Epithelial cell of esophagus (primary cell): ENCODE data around the gene RPS21.
"Not testable (repeated sequence)": the region's sequence is repeated elsewhere in the genome, so short reads cannot be mapped to it uniquely, and the experiment has no call there.

Experiments used
- DNase-seq: peaks from one replicate; pipeline ENCODE4 v3.0.0; 2010; ENCODE audit warnings: low read depth
- H3K4me3 ChIP-seq: 2 replicates; pipeline ENCODE4 v1.5.1; 2011; ENCODE audit warnings: mild to moderate bottlenecking, low read length, control low read depth
- TF ChIP-seq, protein P1 (sequence below): IDR thresholded peaks from 2 replicates; pipeline ENCODE4 v1.5.1; 2011; ENCODE audit warnings: low read depth, mild to moderate bottlenecking, low read length, control low read depth, inconsistent platforms; ENCODE audit not compliant: insufficient read depth; ENCODE audit errors: missing control alignments

Gene RPS21

DNA sequence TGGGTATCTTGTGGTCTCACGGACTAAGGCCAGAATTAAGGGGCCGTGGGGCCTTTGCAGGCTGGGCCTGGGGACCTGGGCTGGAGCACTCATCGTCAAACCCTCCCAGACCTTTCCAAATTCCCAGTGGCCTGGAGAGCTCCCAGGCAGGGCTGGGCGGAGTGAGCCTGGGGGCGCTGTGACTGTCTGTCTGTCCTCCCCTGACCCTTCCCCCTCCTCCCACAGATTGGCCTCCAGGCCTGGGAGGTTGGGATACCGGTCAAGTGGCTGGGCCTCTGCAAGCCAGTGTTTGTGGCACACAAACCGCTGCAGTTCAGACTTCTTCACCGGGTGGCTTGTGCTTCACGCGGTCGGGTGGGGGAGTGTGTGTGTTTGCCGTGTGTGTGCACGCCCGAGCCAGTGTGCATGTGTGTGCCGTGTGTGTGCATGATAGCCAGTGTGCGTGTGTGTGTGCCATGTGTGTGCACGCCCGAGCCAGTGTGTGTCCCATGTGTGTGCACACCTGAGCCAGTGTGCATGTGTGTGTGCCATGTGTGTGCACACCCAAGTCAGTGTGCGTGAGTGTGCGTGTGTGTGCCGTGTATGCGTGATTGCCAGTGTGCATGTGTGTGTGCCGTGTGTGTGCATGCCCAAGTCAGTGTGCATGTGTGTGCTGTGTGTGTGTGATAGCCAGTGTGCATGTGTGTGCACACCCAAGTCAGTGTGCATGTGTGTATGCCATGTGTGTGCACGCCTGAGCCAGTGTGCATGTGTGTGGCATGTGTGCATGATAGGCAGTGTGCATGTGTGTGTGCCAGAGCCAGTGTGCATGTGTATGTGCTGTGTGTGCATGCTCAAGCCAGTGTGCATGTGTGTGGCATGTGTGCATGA is 34.2 kb downstream of the RPS21 start:
- TF ChIP-seq, protein P1, sequence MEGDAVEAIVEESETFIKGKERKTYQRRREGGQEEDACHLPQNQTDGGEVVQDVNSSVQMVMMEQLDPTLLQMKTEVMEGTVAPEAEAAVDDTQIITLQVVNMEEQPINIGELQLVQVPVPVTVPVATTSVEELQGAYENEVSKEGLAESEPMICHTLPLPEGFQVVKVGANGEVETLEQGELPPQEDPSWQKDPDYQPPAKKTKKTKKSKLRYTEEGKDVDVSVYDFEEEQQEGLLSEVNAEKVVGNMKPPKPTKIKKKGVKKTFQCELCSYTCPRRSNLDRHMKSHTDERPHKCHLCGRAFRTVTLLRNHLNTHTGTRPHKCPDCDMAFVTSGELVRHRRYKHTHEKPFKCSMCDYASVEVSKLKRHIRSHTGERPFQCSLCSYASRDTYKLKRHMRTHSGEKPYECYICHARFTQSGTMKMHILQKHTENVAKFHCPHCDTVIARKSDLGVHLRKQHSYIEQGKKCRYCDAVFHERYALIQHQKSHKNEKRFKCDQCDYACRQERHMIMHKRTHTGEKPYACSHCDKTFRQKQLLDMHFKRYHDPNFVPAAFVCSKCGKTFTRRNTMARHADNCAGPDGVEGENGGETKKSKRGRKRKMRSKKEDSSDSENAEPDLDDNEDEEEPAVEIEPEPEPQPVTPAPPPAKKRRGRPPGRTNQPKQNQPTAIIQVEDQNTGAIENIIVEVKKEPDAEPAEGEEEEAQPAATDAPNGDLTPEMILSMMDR = no peak
- H3K4me3 ChIP-seq = no peak overlapping the region
- DNase-seq = no peak

DNA sequence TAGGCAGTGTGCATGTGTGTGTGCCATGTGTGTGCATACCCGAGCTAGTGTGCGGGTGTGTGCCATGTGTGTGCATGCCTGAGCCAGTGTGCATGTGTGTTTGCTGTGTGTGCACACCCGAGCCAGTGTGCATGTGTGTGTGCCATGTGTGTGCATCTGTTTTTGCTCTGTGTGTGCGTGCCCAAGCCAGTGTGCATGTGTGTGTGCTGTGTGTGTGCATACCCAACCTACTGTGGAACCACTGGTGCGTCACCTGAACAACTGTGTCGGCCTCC is 34.8 kb downstream of the RPS21 start:
- TF ChIP-seq, protein P1 = no peak
- DNase-seq = no peak

DNA sequence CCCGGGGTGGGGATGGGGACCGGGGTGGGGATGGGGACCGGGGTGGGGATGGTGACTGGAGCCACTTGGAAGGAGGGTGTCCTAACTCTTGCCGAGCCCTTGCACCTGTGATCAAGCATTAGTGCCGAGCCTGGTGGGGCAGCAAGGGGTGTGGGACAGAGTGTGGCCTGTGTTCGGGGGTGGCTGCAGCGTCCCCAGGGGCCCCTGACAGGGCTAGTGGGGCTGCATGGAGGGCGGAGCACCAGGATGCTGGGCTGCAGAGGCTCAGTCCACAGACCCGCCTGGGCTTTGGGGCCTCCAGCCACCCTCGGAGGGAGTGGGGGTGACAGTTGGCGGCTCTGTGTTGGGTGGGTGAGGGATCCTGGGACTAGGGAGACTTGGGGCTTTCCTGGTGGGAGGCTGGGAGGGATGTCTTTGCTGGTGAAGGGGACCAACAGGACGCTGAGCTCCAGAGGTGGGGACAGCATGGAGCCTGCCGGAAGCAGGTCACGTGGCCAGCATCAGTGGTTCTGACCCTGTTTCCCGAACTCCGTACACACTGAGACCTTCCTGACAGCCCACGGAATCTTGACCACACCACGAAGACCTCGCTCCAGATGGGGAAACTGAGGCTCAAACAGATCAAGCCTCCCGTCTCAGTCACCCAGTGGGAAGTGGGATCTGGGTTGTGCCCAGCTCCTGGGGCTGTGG is 35.9 kb downstream of the RPS21 start:
- no peak overlapping the region for H3K4me3 ChIP-seq
- TF ChIP-seq, protein P1 = no peak
- DNase-seq = no peak

More for the DNA sequence above, 34.8 kb downstream of the RPS21 start:
- H3K4me3 ChIP-seq = no peak overlapping the region

DNA sequence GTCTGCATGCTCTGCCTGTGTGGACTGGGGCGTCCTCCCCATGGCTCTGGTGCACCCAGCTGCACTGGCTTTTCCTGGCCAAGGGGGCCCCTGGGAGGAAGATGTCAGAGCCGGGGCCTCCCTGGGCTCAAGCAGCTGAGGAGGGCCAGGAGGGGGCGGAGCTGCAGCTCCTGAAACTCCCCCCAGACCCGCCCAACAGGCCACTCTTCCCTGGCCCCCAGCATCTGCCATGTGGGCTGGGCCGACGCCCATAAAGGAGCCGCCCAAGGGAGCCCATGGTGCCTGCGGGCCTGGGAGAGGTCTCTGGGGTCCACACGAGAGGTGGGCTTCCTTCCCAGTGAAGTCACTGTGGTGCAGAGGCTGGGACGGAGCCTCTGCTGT is 36.4 kb downstream of the RPS21 start:
- TF ChIP-seq, protein P1 = no peak
- H3K4me3 ChIP-seq = no peak overlapping the region
- DNase-seq = no peak

DNA sequence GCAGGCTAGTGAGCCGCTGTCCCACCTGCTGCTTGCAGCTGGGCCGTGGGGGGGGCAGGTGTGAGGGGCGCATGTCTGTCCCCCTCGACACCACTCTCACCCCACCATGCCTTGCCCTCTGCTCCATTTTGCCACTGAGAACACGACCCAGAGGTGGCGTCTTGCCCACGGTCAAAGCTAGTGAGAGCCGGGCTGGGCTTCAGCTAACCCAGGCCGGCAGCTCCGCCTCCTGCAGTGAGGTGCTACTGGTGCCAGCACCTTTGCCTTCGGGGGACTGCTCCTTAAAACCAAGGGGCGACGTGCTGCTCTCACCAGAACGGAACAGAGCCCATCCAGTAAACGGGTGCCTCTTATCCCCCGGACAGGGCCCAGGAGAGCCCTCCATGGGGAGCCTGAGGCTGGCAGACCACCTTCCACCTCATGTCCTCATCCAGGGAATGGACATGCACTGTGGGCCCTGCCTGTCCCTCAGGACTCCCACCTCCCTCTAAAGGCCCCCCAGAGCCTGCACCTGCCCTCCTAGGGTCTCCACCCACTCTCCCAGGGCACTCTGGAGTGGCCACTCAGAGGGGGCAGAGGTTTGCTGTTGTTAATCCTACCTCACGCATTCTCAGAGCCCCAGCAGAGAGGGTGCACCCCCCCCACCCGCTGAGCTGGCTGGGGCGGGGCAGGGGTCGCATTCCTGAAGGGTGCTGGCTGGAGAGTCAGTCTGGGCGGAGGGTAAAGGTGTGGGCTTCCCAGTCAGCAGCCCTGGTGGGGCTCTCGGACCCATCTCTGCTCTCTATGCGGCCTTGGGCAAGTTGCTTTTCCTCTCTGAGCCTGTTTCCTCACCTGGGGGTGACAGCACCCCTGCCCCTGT is 37.6 kb downstream of the RPS21 start:
- TF ChIP-seq, protein P1 = no peak
- DNase-seq = no peak
- no peak overlapping the region for H3K4me3 ChIP-seq

DNA sequence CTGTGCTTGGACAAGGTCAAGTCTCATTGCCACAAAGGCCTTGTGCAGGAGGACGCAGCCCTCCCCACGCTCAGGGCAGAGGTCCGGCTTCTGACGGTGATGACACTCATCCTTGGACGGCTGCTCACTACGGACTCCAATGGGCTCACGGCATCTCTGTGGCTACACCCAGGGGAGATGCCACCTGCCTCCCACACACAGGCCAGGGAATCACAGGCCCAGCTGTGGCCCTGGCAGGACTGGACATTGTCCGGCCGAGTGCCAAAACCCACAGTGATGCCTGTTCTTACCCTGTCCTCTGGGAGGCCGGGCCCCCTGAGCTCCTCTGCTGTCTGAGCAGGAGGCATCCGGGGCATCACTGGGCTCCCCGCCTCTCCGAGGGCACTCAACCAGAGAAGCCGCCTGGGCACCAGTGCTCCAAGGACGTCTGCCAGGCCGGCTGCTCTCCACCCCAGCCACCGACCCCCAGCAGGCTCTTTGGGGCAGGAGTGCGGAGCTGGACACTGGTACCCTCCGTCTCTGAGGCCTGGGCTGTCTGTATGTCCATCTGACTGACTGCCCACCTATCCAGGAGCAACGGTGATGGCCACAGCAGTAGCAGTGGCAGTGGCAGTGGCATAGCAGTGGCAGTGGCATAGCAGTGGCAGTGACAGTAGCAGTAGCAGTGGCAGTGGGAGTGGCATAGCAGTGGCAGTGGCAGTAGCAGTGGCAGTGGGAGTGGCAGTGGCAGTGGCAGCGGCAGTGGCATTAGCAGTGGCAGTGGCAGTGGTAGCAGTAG is 38.6 kb downstream of the RPS21 start:
- H3K4me3 ChIP-seq = no peak overlapping the region
- TF ChIP-seq, protein P1 = no peak

DNA sequence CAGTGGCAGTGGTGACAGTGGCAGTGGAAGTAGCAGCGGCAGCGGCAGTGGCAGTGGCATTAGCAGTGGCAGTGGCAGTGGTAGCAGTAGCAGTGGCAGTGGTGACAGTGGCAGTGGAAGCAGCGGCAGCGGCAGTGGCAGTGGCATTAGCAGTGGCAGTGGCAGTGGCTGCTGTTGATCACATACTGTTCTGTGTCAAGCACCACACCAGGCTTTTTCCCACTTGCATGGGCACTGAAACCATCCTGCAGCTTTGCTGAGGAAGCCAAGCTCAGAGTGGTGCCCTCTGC is 39.1 kb downstream of the RPS21 start:
- not testable (repeated sequence) for H3K4me3 ChIP-seq, DNase-seq

More for the DNA sequence above, 38.6 kb downstream of the RPS21 start:
- no peak for DNase-seq
